ENCODE data around the gene C16orf78.

- TF ChIP-seq CTCF (IDR thresholded peaks at IDR 0.05) (no peak), POLR2A (IDR thresholded peaks at IDR 0.05) (no peak)
Measured at GRCh38 chr16:49346459-49346858, 27.1 kb upstream of the C16orf78 start.
